PC-3 (cell line): Measurements from ENCODE around the gene MAP2K2.

Experiments used
- EZH2 ChIP-seq: fragments of 300-600 bp; sonication (generic); IDR thresholded peaks from one replicate; pipeline ENCODE4 v1.6.1; 2017; ENCODE audit warnings: antibody characterized with exemption, mild to moderate bottlenecking, low read length; ENCODE audit not compliant: unreplicated experiment
- EZH2phosphoT487 ChIP-seq: fragments of 300-600 bp; sonication (generic); IDR thresholded peaks from 2 replicates; pipeline ENCODE4 v1.6.1; 2018; ENCODE audit warnings: mild to moderate bottlenecking, antibody characterized with exemption, low read length, borderline replicate concordance
- TF ChIP-seq, protein P1 (sequence below): fragments of 300-600 bp; sonication (generic); conservative IDR thresholded peaks from 2 replicates; pipeline ENCODE4 v1.5.1; 2017; ENCODE audit warnings: antibody characterized with exemption, low read depth, mild to moderate bottlenecking, low read length

DNA sequence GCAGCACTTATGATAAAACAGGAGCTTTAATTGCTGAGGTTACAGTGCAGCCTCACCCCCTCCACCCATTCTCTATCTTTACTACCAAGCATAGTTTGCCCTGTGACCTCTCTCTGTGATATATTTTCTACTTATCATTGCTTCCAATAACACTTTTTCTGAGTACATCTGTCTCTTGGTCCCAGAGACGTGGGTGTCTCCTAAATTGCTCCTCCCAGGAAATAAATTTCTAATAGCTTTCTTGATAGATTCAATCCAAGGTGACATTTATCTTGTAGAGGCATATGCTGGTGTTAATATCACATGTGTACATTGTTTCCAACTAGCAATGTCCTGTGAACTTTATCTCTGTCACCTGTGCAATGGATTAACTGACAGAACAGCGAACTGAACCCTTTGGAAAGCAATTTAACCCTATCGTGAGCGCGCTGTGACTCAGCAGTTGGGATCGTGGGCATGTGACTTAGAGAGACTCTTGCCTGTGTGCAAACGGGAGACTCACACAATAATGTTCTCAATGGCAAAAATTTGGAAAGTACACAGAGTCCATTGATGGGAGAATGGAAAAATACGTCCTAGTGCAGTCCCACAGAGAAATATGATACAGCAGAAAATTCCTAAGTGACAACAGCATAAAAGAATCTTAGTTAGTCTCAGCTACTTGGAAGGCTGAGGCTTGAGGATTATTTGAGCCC is 7.0 kb upstream of the MAP2K2 start:
- TF ChIP-seq, protein P1, sequence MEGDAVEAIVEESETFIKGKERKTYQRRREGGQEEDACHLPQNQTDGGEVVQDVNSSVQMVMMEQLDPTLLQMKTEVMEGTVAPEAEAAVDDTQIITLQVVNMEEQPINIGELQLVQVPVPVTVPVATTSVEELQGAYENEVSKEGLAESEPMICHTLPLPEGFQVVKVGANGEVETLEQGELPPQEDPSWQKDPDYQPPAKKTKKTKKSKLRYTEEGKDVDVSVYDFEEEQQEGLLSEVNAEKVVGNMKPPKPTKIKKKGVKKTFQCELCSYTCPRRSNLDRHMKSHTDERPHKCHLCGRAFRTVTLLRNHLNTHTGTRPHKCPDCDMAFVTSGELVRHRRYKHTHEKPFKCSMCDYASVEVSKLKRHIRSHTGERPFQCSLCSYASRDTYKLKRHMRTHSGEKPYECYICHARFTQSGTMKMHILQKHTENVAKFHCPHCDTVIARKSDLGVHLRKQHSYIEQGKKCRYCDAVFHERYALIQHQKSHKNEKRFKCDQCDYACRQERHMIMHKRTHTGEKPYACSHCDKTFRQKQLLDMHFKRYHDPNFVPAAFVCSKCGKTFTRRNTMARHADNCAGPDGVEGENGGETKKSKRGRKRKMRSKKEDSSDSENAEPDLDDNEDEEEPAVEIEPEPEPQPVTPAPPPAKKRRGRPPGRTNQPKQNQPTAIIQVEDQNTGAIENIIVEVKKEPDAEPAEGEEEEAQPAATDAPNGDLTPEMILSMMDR = no peak
- TF ChIP-seq EZH2 (no peak), EZH2phosphoT487 (no peak)
